ENCODE results near the gene CTNNA1.

CTNNA1 gene

GRCh38 chr5:138775034-138775433, 21.8 kb downstream of the CTNNA1 start:
- peaks cover 5% of the 10 kb centered on the region for H3K9me3 ChIP-seq (ENCODE audit: control insufficient read depth, low read length)
- 86 to 89% methylated on average over 1 of the region's 1 CpG for WGBS, 2 experiments (ENCODE audit: insufficient coverage in 2 of 2)
- H3K27ac ChIP-seq (ENCODE audit: low read depth, low read length, severe bottlenecking) = no peak overlapping the region
- H3K36me3 ChIP-seq (ENCODE audit: control insufficient read depth, insufficient read depth, low read length) = peaks cover 64% of the 10 kb centered on the region
- H3K4me1 ChIP-seq (ENCODE audit: control insufficient read depth, insufficient read depth, low read length, poor library complexity, severe bottlenecking) = peaks cover 1% of the 10 kb centered on the region
- no peak overlapping the region for H3K4me3 ChIP-seq (ENCODE audit: extremely low read depth, insufficient read depth, low read length, poor library complexity, severe bottlenecking)

GRCh38 chr5:138778234-138778633, 25.0 kb downstream of the CTNNA1 start:
- WGBS, 2 experiments (ENCODE audit: insufficient coverage in 2 of 2) = 96 to 98% methylated on average over 8 to 10 of the region's 11 CpGs
- H3K4me3 ChIP-seq (ENCODE audit: extremely low read depth, insufficient read depth, low read length, poor library complexity, severe bottlenecking) = no peak overlapping the region
- no peak overlapping the region for H3K27ac ChIP-seq (ENCODE audit: low read depth, low read length, severe bottlenecking)
- H3K9me3 ChIP-seq (ENCODE audit: control insufficient read depth, low read length) = peaks cover 5% of the 10 kb centered on the region
- no peaks in the 10 kb centered on the region for H3K4me1 ChIP-seq (ENCODE audit: control insufficient read depth, insufficient read depth, low read length, poor library complexity, severe bottlenecking)
- peaks cover 74% of the 10 kb centered on the region for H3K36me3 ChIP-seq (ENCODE audit: control insufficient read depth, insufficient read depth, low read length)

- H3K36me3 ChIP-seq (ENCODE audit: control insufficient read depth, insufficient read depth, low read length) = peaks cover 68% of the 10 kb centered on the region
- H3K4me1 ChIP-seq (ENCODE audit: control insufficient read depth, insufficient read depth, low read length, poor library complexity, severe bottlenecking) = no peaks in the 10 kb centered on the region
- WGBS, 2 experiments (ENCODE audit: insufficient coverage in 2 of 2) = 82 to 93% methylated on average over 4 to 7 of the region's 7 CpGs
- H3K27ac ChIP-seq (ENCODE audit: low read depth, low read length, severe bottlenecking) = no peak overlapping the region
- H3K9me3 ChIP-seq (ENCODE audit: control insufficient read depth, low read length) = no peaks in the 10 kb centered on the region
- H3K4me3 ChIP-seq (ENCODE audit: extremely low read depth, insufficient read depth, low read length, poor library complexity, severe bottlenecking) = no peak overlapping the region
Measured at GRCh38 chr5:138783976-138784375, 30.8 kb downstream of the CTNNA1 start.

GRCh38 chr5:138784590-138784989, 31.4 kb downstream of the CTNNA1 start:
- Histone ChIP-seq H3K4me1 (ENCODE audit: control insufficient read depth, insufficient read depth, low read length, poor library complexity, severe bottlenecking) (no peaks in the 10 kb centered on the region), H3K9me3 (ENCODE audit: control insufficient read depth, low read length) (no peaks in the 10 kb centered on the region), H3K36me3 (ENCODE audit: control insufficient read depth, insufficient read depth, low read length) (peaks cover 68% of the 10 kb centered on the region), H3K27ac (ENCODE audit: low read depth, low read length, severe bottlenecking) (no peak overlapping the region), H3K4me3 (ENCODE audit: extremely low read depth, insufficient read depth, low read length, poor library complexity, severe bottlenecking) (no peak overlapping the region)
- 100% methylated on average over 1 of the region's 1 CpG for WGBS, 2 experiments (ENCODE audit: insufficient coverage in 2 of 2)

GRCh38 chr5:138789771-138790242, 36.6 kb downstream of the CTNNA1 start:
- Histone ChIP-seq H3K4me3 (ENCODE audit: extremely low read depth, insufficient read depth, low read length, poor library complexity, severe bottlenecking) (no peak overlapping the region), H3K4me1 (ENCODE audit: control insufficient read depth, insufficient read depth, low read length, poor library complexity, severe bottlenecking) (no peaks in the 10 kb centered on the region), H3K36me3 (ENCODE audit: control insufficient read depth, insufficient read depth, low read length) (peaks cover 46% of the 10 kb centered on the region), H3K27ac (ENCODE audit: low read depth, low read length, severe bottlenecking) (no peak overlapping the region), H3K9me3 (ENCODE audit: control insufficient read depth, low read length) (no peaks in the 10 kb centered on the region)

GRCh38 chr5:138790684-138791083, 37.5 kb downstream of the CTNNA1 start:
- Histone ChIP-seq H3K4me3 (ENCODE audit: extremely low read depth, insufficient read depth, low read length, poor library complexity, severe bottlenecking) (no peak overlapping the region), H3K27ac (ENCODE audit: low read depth, low read length, severe bottlenecking) (no peak overlapping the region), H3K36me3 (ENCODE audit: control insufficient read depth, insufficient read depth, low read length) (peaks cover 42% of the 10 kb centered on the region), H3K4me1 (ENCODE audit: control insufficient read depth, insufficient read depth, low read length, poor library complexity, severe bottlenecking) (no peaks in the 10 kb centered on the region), H3K9me3 (ENCODE audit: control insufficient read depth, low read length) (no peaks in the 10 kb centered on the region)
- WGBS, 2 experiments (ENCODE audit: insufficient coverage in 2 of 2) = 86% methylated on average over 1 of the region's 1 CpG; no CpG with 5 or more reads in 1 of the 2 experiments

GRCh38 chr5:138792195-138792790, 39.1 kb downstream of the CTNNA1 start:
- Histone ChIP-seq H3K9me3 (ENCODE audit: control insufficient read depth, low read length) (no peaks in the 10 kb centered on the region), H3K4me1 (ENCODE audit: control insufficient read depth, insufficient read depth, low read length, poor library complexity, severe bottlenecking) (peaks cover 5% of the 10 kb centered on the region), H3K4me3 (ENCODE audit: extremely low read depth, insufficient read depth, low read length, poor library complexity, severe bottlenecking) (no peak overlapping the region), H3K36me3 (ENCODE audit: control insufficient read depth, insufficient read depth, low read length) (peaks cover 25% of the 10 kb centered on the region), H3K27ac (ENCODE audit: low read depth, low read length, severe bottlenecking) (no peak overlapping the region)
- WGBS, 2 experiments (ENCODE audit: insufficient coverage in 2 of 2) = 90 to 91% methylated on average over 4 of the region's 4 CpGs

- no peak overlapping the region for H3K4me3 ChIP-seq (ENCODE audit: extremely low read depth, insufficient read depth, low read length, poor library complexity, severe bottlenecking)
- peaks cover 29% of the 10 kb centered on the region for H3K36me3 ChIP-seq (ENCODE audit: control insufficient read depth, insufficient read depth, low read length)
- peaks cover 5% of the 10 kb centered on the region for H3K4me1 ChIP-seq (ENCODE audit: control insufficient read depth, insufficient read depth, low read length, poor library complexity, severe bottlenecking)
- H3K27ac ChIP-seq (ENCODE audit: low read depth, low read length, severe bottlenecking) = no peak overlapping the region
- H3K9me3 ChIP-seq (ENCODE audit: control insufficient read depth, low read length) = no peaks in the 10 kb centered on the region
Measured at GRCh38 chr5:138793575-138793974, 40.4 kb downstream of the CTNNA1 start.

- 92 to 100% methylated on average over 3 of the region's 3 CpGs for WGBS, 2 experiments (ENCODE audit: insufficient coverage in 2 of 2)
- Histone ChIP-seq H3K36me3 (ENCODE audit: control insufficient read depth, insufficient read depth, low read length) (peaks cover 55% of the 10 kb centered on the region), H3K27ac (ENCODE audit: low read depth, low read length, severe bottlenecking) (no peak overlapping the region), H3K4me3 (ENCODE audit: extremely low read depth, insufficient read depth, low read length, poor library complexity, severe bottlenecking) (no peak overlapping the region), H3K9me3 (ENCODE audit: control insufficient read depth, low read length) (no peaks in the 10 kb centered on the region), H3K4me1 (ENCODE audit: control insufficient read depth, insufficient read depth, low read length, poor library complexity, severe bottlenecking) (no peaks in the 10 kb centered on the region)
Measured at GRCh38 chr5:138803285-138803684, 50.1 kb downstream of the CTNNA1 start.

- Histone ChIP-seq H3K36me3 (ENCODE audit: control insufficient read depth, insufficient read depth, low read length) (peaks cover 60% of the 10 kb centered on the region), H3K27ac (ENCODE audit: low read depth, low read length, severe bottlenecking) (no peak overlapping the region), H3K4me1 (ENCODE audit: control insufficient read depth, insufficient read depth, low read length, poor library complexity, severe bottlenecking) (no peaks in the 10 kb centered on the region), H3K4me3 (ENCODE audit: extremely low read depth, insufficient read depth, low read length, poor library complexity, severe bottlenecking) (no peak overlapping the region), H3K9me3 (ENCODE audit: control insufficient read depth, low read length) (no peaks in the 10 kb centered on the region)
- WGBS, 2 experiments (ENCODE audit: insufficient coverage in 2 of 2) = 75 to 100% methylated on average over 1 of the region's 1 CpG
Measured at GRCh38 chr5:138803935-138804334, 50.7 kb downstream of the CTNNA1 start.

- Histone ChIP-seq H3K4me3 (ENCODE audit: extremely low read depth, insufficient read depth, low read length, poor library complexity, severe bottlenecking) (no peak overlapping the region), H3K27ac (ENCODE audit: low read depth, low read length, severe bottlenecking) (no peak overlapping the region), H3K36me3 (ENCODE audit: control insufficient read depth, insufficient read depth, low read length) (peaks cover 66% of the 10 kb centered on the region)
Measured at GRCh38 chr5:138805096-138805495, 51.9 kb downstream of the CTNNA1 start.

More at GRCh38 chr5:138805096-138805495, 51.9 kb downstream of the CTNNA1 start:
- no peaks in the 10 kb centered on the region for H3K9me3 ChIP-seq (ENCODE audit: control insufficient read depth, low read length)
- no peaks in the 10 kb centered on the region for H3K4me1 ChIP-seq (ENCODE audit: control insufficient read depth, insufficient read depth, low read length, poor library complexity, severe bottlenecking)
